Stimulated activated CD4-positive, alpha-beta T cell treated with anti-CD3 and anti-CD28 coated beads, Interleukin-1b, Interleukin-23, amount 100 ng/mL, for 24 hours (primary cell): ENCODE measurements around the gene LMF1.

ENCODE experiments used
- DNase-seq, 4 experiments: peaks; one replicate each; pipeline ENCODE4 v3.0.0-alpha.2; 2020; ENCODE audit warnings: low read depth in 4 of 4, low spot score in 1 of 4

LMF1 gene

GRCh38 chr16:915546-915945, 55.2 kb downstream of the LMF1 start:
- DNase-seq: no peak

GRCh38 chr16:914440-914839, 56.3 kb downstream of the LMF1 start:
- DNase-seq: no peak

- no peak for DNase-seq
Observed at GRCh38 chr16:913817-914439, 56.9 kb downstream of the LMF1 start.

- no peak for DNase-seq
Observed at GRCh38 chr16:912684-913613, 57.8 kb downstream of the LMF1 start.

- DNase-seq: no peak
Observed at GRCh38 chr16:912322-912683, 58.5 kb downstream of the LMF1 start.

GRCh38 chr16:911604-912321, 59.0 kb downstream of the LMF1 start:
- no peak for DNase-seq

- no peak for DNase-seq
Observed at GRCh38 chr16:911101-911500, 59.7 kb downstream of the LMF1 start.

- DNase-seq: no peak
Observed at GRCh38 chr16:910181-910580, 60.6 kb downstream of the LMF1 start.

GRCh38 chr16:909281-910000, 61.3 kb downstream of the LMF1 start:
- DNase-seq: no peak

GRCh38 chr16:908526-909155, 62.1 kb downstream of the LMF1 start:
- no peak for DNase-seq

- DNase-seq: no peak
Observed at GRCh38 chr16:907842-908241, 62.9 kb downstream of the LMF1 start.

GRCh38 chr16:907361-907760, 63.4 kb downstream of the LMF1 start:
- DNase-seq: no peak

GRCh38 chr16:906296-906695, 64.5 kb downstream of the LMF1 start:
- DNase-seq: no peak

- DNase-seq: no peak
Observed at GRCh38 chr16:901715-902601, 68.8 kb downstream of the LMF1 start.

GRCh38 chr16:901149-901548, 69.6 kb downstream of the LMF1 start:
- no peak for DNase-seq

GRCh38 chr16:900211-900610, 70.6 kb downstream of the LMF1 start:
- DNase-seq: no peak

- DNase-seq: no peak
Observed at GRCh38 chr16:899683-900060, 71.1 kb downstream of the LMF1 start.

- DNase-seq: no peak
Observed at GRCh38 chr16:898761-899682, 71.8 kb downstream of the LMF1 start.

- no peak for DNase-seq
Observed at GRCh38 chr16:898216-898615, 72.6 kb downstream of the LMF1 start.
